PC-9 (cell line): ENCODE data around the gene KIF15.

Experiments used
- EZH2 ChIP-seq: fragments of 200-600 bp; sonication (generic); IDR thresholded peaks from 2 replicates; pipeline ENCODE4 v1.8.0; 2017; ENCODE audit warnings: antibody characterized with exemption, low read depth
- TF ChIP-seq, protein P1 (sequence below): fragments of 200-600 bp; sonication (generic); conservative IDR thresholded peaks from 2 replicates; pipeline ENCODE4 v1.6.1; 2017; ENCODE audit warnings: mixed run types, antibody characterized with exemption, mild to moderate bottlenecking, moderate library complexity

DNA sequence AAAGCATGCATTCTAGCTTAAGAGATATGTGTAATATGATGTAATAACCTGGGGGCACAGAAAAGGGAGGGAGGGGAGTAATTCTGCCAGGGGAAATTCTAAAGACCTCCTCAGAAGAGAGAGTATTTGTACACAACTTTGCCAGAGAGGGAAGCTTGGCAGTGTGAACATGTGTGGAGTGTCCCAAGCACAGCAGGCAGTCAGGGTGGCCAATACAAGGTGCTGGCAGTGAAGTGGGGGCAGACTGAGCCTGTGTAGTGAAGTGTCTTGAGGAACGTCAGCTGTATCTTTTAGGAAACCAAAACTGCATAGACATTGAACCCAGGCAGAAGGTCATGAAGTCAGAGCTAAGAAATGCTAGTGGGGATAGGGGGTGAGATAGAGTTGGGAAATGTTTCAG, 70.4 kb downstream of the KIF15 start:
- TF ChIP-seq EZH2, result no peak
- TF ChIP-seq, protein P1, sequence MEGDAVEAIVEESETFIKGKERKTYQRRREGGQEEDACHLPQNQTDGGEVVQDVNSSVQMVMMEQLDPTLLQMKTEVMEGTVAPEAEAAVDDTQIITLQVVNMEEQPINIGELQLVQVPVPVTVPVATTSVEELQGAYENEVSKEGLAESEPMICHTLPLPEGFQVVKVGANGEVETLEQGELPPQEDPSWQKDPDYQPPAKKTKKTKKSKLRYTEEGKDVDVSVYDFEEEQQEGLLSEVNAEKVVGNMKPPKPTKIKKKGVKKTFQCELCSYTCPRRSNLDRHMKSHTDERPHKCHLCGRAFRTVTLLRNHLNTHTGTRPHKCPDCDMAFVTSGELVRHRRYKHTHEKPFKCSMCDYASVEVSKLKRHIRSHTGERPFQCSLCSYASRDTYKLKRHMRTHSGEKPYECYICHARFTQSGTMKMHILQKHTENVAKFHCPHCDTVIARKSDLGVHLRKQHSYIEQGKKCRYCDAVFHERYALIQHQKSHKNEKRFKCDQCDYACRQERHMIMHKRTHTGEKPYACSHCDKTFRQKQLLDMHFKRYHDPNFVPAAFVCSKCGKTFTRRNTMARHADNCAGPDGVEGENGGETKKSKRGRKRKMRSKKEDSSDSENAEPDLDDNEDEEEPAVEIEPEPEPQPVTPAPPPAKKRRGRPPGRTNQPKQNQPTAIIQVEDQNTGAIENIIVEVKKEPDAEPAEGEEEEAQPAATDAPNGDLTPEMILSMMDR, result no peak
